Activated CD4-positive, alpha-beta T cell treated with anti-CD3 and anti-CD28 coated beads, Interleukin-2, amount 50 U/mL, for 16 hours (primary cell): ENCODE results near the gene NACC2.

Source experiments
- DNase-seq: peaks from one replicate; pipeline ENCODE4 v3.0.0-alpha.2; 2020

Gene NACC2

DNA sequence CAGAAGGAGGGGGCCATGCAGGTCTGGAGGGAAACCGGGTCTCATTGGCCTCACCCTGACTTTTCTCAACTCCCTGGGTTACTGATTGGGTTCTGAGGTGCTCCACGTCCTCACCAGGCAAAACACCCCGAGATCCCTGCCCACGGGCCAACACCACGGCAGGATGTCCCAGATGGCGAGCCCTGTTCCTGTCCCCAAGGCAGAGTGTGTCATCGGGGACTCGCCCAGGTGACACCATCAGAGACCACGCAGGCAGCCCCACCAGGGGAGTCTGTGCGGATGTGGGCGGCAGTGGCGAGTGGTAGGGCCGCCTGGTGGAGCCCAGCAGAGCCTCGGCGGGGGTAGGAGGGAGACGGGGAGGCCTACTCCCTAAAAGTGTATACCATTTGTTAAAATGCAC, 74.9 kb downstream of the NACC2 start:
- DNase-seq: no peak

DNA sequence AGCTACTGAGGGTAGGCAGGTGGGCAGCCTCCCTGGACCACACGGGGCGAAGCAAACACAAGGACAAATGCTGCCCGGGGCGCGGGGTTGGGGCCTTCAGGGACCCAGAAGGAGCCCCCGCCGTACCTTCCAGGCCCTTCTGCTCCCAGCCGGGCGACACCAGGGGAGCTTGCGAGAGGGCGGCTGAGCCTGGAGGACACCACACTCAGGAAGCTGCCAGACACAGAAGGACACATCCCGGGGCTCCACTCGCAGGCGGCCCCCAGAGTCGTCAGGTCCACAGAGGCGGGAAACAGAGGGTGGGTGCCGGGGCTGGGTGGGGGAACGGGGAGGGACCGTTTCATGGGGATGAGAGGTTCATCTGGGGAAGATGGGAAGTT, 75.4 kb downstream of the NACC2 start:
- no peak for DNase-seq

DNA sequence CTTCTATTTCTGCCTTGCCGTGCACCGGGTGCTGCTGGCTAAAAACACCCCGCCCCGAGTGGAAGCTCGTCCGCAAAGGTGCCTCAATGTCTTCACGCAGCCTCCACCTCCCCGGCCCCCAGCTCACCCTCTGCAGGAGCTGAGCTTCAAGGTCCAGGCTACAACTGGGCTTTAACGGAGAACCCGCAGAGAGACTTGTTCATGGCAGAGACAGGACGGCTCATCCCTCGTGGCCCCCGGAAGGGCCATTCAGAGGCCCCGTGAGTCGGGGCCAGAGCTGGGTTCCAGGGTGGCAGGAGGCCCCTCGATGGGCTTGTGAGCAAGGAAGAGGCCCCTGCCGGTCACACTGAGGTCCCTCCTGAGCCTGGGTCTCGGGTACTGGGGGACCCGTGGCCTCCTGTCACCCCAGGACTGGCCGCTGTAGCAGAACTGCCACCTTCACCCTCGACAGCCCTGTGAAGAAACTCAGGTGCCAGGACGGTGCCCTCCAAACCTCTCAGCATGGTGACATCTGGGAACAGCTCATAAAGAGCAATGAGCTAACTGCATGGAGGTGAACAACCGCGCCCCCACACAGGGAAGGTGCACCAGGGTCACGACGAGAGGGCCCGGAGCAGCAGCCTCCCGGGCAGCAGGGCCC, 75.9 kb downstream of the NACC2 start:
- no peak for DNase-seq

DNA sequence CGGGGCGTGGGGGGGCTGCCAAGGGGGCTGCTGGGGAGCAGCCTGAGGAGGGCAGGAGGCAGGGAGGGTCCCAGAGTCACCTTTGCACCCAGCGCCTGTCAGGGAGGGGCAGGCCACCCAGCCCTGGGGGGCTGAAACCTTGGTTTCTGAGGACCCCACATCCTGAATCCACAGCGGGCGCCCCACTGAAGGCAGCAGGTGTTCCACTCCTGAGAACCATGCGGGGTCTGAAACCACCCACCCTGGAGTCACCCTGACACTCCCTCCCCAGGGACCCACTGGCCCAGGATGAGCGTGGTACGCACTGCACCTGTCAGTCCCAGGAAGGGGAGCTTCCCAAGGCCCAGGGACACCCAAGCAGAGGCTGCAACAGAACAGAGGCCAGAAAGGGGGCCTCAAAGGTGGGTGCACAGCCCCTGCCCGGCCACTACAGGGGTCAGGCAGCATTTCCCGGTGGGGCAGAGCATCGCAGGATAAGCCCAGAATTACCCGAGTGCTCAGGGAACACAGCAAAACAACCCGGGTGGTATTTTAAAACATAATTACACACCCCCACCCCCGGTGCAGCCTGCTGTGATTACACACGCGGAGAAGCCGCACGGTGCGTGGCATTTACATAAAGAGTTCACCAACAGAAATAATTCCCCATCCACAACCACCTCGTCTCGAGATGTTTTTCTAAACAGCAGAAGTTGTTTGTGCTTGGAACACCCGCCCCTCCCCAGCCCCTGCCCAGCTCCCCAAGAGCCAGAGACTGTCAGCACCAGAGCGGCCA, 76.6 kb downstream of the NACC2 start:
- DNase-seq: no peak

DNA sequence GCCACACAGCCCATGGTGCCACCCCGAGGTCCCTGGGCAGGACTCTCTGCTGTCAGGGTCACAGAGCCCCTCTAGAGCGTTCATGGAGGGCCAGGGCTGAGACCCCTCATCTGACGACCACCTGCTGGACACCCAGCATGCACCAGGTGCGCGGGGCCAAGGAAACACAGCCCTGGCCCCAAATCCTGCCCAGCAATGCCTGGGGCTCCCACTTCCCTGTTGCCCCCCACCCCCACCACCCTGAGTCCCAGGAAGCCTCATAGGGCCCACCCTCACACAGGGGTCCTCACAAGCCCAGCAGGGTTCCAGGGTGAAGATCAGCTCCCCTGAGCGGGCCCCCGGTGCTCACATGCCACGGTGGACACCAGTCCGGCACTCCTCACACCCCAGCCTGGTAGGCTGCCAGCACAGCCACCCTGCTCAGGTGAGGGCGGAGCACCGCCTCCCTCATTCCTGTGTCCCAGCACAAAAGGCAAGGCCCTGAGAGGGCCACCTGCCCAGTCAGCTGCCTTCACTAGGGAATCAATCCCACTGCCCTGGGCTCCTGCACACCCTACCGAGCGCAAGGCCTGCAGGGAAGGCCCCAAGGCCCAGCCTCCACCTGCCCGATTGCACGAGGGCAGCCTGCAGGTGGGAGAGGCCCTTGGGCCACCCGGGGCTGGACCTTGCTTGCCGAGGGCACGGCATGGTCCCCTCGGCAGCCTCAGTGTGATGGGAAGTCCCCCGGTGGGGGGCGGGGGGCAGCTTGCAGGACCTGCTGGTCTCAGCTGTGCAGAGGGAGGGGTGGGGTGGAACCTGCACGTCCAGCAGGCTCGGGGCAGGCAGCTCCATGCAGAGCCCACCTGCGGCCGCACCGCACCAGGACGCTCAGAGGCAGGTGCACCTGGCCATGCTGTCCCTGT, 77.5 kb downstream of the NACC2 start:
- no peak for DNase-seq

DNA sequence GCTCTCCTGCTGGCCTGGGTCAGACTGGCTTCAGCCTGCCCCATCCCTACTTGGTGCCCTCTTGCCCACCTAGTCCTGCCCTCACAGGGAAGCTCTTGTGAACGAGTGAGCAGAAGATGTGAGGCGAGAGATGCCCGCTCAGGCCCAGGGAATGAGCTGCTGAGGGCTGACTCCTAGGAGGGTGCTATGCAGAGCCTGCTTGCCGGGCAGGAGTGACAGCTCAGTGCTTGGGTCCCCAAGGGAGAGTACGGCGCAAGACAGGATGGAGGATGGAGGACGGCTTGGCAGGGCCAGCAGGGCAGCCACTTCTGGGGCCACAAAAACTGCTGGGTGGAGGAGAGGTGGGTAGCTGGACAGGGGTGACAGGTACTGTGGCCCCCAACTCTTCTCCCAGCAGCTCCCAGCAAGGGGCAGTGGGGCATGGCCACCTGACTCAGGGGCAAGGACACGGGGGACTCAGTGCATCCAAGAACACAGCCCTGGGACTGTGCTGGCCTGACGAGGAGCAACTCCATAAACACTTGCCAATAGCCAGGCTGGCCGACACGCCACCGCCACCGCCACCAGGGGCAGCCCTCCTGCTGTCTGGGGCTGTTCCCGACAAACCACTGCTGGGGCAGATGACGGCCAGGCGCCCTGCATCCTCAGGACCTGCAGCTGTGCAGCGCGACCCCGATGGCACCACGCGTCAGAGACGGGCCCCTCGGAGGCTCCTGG, 78.4 kb downstream of the NACC2 start:
- no peak for DNase-seq

DNA sequence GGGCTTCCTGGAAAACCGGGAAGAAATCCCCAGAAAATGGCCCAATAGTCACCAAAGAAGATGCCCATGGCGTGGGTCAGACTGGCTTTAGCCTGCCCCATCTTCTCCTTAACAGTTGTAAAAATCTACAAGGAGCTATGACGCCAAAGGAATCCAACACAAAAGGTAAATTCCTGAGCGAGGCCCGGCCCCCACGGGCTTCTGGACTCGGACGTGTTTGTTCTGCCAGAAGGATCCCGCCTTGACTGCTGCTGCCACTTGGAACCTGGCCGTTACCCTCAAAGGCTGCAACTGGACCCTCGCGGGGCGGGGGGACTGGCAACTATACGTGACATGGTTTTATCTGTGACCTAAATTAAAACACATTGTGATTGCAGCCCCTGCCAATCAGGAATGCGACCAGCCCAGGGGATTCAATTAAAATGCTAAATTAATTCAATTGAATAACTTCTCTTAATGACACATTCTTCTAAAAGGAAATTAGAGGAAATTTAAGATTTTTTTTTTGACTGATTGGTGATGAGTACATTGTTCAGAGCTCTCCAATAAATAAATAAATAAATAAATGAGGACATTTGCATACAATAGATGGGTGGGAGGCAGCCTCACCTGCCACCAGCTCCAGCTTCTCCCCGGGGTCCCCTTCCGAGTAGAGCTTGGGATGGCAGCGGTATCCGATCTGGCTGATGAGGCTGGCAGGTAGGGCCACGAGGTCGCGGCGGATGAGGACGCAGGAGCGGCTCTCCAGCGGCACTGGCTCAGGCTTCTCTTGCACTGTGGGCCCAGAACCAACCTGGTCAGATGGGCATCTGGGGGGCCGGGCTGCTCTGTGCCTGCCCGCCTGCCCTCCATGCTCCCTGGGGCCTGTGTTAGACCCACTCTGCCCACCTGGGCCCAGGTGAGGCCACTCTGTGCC, 79.2 kb downstream of the NACC2 start:
- DNase-seq: no peak

DNA sequence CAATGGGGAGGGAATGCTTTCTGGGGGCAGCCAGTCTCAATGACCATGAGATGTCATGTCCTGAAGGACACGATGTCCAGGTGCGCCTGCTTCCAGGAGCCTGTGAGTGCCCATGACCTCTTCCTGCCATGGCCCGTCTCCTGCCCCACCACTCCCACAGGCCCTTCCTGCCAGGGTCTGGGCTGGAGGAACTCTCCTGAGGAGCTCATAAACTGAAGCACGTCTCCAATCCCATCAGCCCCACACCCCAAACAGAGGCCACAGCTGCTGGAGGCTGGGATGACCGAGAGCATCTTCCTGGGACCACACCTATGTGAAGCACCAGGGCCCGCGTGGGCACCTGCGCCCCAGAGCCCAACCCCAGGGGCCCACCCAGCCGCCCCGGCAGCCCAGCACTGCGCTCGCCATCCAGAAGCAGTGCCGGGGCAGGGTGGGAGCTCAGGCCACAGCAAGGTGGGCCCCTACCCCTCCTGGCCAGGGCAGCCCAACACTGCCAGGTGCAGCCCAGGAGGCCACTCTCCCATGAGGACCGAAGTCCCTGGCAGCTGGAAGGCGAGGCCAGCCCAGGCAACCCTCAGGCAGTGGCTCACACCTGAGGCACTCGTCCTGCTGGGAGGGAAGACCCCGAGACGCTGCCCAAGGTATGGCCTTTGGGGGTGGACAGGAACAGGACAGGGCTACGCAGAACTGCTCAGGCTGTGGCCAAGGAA, 80.0 kb downstream of the NACC2 start:
- no peak for DNase-seq

DNA sequence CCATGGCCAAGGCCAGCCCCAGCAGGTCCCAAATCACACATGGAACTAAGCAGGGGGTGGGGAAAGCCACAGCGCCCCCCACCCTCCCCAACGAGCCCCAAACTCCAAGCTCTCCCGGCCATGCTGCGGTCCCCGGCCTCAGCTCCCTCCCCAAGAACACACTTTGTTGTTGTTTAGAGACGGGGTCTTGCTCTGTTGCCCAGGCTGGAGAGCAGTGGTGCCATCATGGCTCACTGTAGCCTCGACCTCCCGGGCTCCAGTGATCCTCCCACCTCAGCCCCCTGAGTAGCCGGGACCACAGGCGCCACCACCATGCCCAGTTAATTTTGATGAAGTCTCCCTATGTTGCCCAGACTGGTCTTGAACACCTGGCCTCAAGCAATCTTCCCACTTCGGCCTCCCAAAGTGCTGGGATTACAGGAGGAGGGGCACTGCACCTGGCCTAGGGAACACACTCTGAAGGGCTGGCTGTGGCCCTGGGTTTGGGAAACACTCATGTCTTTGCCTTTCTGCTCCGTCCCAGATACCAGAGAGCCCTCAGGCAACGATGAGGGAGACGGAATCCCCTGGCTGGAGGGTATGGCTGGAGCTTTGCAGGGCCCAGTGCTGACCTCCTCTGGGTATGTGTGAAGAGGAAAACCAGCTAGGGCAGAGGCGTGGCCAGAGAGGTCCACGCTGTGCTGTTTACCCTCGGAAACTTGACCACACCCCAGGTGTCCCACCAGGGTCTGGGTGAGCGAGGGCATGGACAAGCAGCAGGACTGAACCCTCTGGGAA, 80.8 kb downstream of the NACC2 start:
- DNase-seq: no peak

DNA sequence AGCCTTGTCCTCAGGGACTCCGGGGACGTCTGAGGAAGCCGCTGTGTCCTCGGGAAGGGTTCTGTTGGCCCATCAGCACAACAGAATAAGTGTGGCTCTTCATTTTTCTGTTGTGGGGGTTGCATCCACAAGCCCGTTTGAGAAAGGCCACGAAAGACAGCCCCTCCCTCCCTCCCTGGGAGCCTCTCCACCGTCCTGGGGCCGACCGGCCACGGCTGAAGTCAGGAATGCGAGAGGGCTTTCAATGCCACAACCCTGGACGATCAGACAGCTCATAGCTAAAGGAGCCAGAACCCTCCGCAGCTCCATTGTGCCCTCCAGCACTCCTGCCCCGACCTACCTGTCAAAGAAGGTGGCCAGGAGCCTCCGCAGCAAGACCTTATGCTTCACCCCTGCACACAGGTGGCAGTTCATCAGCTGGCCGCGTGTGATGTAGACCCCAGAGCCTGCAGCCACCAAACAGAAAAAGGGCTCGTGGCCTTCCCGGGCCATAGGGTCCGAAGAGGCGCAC, 81.5 kb downstream of the NACC2 start:
- DNase-seq: no peak

DNA sequence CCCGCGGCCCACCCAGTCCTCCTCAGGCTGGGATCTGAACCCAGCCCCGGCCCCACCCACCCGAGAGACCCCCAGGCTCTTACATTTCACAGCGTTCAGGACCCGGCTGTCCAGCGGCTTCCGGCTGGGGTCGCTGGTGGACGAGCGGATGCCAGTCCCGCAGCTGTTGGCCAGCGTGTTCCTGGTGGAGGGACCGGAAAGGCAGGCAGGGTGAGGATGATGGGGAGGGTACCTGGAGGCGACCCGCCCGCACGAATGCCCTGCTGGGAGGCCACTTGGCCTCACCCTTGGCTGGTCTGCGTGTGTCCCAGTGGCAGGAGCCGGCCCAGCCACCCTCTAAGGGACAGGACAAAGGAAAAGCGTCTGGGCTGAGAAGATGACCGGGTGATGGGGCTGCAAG, 82.0 kb downstream of the NACC2 start:
- no peak for DNase-seq

DNA sequence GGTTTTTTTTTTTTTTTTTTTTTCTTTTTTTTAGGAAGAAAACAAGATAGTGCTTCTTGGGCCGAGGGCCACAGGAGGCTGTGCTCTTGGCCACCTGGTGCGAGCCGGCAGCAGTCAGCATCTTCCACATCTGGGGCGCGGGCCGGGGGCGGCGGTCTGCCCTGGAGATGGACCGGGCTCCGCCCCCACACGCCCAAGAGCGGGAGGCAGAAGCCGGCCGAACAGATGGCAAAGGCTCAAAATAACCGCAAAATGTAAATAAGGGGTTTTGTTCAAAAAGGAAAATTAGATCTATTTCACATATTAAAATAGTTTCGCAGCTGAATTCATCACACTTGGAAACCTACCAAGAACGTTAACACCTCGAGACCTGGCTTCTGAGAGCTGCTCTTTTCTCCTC, 82.4 kb downstream of the NACC2 start:
- no peak for DNase-seq

DNA sequence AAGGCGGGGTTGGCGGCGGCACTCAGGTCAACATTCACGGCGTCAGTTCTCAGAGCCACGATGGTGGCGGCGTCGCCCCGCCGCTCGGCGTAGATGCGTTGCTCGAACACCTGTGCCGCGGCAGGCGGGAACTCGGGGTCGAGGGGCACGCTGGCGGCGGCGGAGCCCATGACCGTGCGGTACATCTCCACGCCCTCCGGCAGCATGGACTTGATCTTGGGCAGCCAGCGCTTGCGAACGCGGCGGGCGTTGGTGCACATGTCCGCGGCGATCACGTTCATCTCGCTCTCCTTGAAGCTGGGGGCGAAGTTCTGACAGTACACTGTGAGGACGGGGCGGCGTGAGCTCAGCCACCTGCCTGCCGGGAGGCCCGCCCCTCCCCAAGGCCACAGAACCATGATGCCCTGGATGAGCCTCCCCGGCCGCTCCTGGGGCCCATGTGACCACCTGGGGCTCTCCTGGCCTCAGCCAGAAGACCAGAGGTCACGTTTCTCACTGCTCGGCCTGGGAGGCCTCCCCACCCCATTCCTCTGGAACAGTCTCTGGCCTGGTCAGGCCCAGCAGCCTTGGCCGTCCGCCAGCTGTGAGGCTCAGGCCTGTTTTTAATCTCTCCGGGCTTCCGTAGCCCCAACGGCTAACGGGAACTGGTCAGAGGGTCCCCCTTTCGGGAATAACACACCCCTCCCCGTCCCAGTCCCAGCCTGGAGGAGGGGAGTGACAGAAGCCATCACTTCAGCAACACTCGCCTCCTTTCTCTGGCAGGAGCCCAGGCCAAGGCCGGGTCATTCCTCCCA, 83.2 kb downstream of the NACC2 start:
- DNase-seq: no peak

DNA sequence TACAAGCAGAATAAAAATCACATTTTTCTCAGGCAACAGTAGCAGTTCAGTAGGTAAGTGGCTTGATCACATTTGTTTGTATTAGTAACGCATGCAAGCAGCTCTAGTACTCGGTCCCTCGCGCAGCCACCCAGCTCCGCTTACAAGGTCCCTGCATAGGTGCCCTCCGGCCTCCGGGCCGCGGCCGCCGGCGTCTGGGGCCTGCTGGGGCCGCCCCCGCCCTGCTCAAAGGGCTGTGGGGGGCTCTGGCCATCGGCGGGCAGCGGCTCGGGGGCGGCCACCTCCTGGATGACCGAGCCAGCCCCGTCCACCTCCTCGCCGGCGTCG, 83.8 kb downstream of the NACC2 start:
- no peak for DNase-seq

DNA sequence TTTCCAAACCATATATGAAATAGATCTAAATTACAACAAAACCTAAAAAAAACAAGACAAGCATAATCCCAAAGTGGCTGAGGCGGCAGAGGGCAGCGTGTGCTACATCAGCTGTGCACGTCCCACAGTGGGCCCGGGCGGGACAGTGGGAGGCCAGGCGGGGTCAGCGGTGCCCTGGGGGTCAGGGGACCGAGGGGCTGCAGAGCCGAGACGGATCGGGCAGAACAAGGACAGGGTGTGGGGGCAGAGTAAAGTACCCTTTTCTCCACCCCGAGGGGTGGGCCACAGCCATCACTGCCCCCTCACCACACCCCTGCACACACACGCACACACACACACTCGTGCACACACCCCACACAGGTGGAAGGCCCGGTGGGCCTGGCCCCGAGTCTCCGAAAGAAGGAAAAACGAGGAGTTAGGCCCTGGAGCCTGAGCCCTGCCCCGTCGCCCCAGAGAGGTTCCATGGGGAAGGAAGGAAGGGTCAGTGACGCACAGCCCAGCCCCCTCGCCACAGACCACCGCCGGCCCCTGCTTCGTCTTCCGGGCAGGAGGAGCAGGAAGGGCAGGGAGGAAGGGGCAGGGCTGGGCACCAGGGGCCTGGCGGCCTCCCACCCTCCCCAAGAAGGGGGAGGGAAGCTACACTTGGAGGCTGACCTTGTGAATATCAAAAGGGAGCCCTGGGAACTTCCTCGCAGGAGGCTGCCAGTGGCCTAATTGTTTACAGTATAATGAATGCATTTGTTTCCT, 84.3 kb downstream of the NACC2 start:
- DNase-seq: no peak

DNA sequence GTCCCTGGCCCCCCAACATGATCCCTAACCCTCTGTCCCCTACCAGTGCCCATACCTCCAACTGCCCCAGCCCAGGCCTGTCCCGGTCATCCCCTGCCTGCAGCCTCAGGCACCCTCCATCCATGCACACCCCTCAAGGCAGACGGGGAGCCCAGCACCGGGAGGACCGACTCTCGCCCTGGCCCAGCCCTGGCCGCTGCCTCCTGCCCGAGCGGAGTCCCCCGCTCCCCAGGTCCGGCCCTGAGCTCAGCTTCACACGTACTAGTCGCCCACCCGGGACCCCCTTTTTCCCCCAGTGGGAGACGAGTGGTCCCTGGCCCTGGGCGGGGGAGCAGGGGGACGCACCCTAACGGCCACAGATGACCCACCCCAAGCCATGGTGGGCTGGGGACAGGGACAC, 84.9 kb downstream of the NACC2 start:
- no peak for DNase-seq

DNA sequence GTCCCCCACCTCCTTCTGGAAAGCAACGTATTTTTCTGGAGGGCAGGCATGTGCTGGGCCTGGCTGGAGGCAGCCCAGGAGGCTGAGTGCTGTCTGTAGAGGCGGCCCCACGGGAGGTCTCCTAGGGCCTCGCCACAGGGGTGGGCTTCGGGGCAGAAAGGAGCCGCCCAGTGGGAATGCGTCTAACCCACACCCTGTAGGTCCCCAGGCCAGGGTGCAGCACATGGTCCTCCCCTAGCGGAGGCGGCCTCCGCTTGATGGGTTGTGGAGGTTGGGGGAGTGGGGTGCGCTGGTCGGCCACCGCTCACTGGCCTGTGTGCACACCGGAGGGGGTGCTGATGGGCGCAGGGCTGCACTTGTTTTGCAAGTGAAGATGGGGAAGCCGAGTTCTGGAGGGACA, 85.6 kb downstream of the NACC2 start:
- DNase-seq: no peak

DNA sequence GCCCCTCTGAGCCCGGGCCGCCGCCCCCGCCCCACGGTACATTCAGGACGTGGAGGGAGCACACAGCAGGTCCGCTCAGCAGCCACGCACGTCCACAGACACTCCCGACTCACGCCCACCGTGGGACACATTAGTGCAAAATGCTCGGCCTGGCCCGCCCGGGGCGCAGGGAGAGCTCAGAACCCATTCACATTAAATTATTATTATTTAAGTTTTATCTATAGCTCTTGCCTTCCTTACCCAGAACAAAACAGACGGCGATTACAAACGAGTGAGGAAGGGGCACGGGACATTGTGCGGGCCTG, 86.4 kb downstream of the NACC2 start:
- DNase-seq: no peak
